ENCODE data around the gene SALL2.

DNA sequence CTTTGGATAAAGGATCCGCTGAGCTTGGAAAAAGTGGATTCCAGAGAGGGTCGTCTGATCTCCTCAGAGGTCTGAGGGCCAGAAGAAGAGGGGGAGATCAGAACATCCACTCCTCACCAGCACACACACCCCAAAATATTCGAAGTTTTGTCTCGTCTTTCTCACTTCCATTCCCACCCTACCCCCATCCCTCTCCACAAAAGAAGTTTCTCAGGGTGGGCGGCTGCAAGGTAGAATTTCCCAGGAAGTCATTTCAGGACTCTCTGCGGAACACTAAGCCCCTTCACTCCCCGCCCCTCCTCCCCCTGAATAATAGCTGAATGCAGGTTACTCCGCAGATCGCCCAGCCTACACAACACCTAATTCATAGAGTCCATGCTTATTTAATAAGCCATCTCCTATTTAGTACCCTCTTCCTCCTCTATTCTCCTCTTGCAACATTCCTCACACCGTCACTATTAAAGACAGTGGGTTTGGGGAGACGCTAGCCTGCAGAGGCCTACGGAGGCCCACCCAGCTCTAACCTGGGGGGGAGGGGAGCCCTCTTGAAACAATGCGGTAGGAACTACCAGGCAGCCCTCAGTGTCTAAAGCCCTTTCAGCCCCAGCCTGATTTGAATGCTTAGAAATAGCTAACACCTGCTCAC, 649 bp upstream of the SALL2 start:
- TF ChIP-seq CTCF (conservative IDR thresholded peaks at IDR 0.05; ENCODE audit: low read depth, low read length) (no peak), EZH2 (IDR thresholded peaks at IDR 0.05; ENCODE audit: borderline replicate concordance, low read depth, low read length, poor library complexity, severe bottlenecking) (no peak)
